Spleen (tissue), 7 donors: Measurements from ENCODE around the gene FOXB1.

Experiments
- POLR2AphosphoS5 ChIP-seq, 3 donors: sonication (generic); formaldehyde crosslinking; IDR thresholded peaks; one replicate each; pipeline ENCODE4 v1.5.1; 2017; ENCODE audit warnings: antibody characterized with exemption in 3 of 3
- TF ChIP-seq, protein P1 (sequence below), 11 experiments: fragments of 200-600 bp in 7 of 11; fragments of 450-650 bp in 4 of 11; sonication (generic) in 4 of 11; IDR thresholded peaks in 8 of 11; conservative IDR thresholded peaks in 3 of 11; 1 replicate in 7 of 11; 2 replicates in 4 of 11; pipeline versions ENCODE4 v1.4.0 to v1.8.0; 2016 to 2021; ENCODE audit warnings: antibody characterized with exemption in 11 of 11, inconsistent platforms in 4 of 11, mild to moderate bottlenecking in 1 of 11
- donor health status: DM: no; HTN: no; CAD: no; lungs with moderate emphysema.
- donor health status: DM: no; HTN: no; CAD: no.
- donor health status: DM: no; HTN: no; CAD: no.

DNA sequence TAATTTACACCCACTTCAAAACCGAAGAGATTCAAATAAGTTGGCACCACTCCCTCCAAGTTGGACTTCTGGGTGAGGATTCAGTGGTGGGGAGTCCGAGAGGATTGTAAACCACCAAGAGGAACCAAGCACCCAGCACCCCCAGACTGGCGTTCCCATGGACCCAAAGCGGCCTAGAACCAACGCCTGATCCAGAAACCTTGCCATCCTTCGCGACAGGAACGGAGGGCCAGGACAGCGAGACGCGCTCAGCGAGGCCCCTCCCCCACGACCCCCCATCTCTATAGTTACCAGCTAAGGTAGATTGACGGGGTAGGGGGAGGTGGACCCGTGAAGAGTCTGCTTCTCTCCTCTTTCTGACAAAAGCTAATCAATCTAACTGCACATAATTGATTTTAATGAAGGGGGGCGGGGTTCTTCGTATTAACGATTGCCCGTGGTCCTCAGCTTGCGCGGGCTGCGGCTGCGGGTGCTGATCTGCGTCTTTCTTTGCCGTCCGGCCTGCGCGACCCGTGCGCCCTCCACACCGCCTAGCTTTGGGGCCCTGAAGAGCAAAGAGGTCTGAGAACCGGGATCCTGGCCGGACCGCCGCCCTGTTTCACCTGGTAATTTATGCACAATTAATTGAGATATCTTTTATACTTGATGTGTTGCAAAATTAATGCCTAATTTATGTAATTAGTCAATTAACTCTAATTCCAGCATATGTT is 10.9 kb upstream of the FOXB1 start:
- TF ChIP-seq, protein P1, sequence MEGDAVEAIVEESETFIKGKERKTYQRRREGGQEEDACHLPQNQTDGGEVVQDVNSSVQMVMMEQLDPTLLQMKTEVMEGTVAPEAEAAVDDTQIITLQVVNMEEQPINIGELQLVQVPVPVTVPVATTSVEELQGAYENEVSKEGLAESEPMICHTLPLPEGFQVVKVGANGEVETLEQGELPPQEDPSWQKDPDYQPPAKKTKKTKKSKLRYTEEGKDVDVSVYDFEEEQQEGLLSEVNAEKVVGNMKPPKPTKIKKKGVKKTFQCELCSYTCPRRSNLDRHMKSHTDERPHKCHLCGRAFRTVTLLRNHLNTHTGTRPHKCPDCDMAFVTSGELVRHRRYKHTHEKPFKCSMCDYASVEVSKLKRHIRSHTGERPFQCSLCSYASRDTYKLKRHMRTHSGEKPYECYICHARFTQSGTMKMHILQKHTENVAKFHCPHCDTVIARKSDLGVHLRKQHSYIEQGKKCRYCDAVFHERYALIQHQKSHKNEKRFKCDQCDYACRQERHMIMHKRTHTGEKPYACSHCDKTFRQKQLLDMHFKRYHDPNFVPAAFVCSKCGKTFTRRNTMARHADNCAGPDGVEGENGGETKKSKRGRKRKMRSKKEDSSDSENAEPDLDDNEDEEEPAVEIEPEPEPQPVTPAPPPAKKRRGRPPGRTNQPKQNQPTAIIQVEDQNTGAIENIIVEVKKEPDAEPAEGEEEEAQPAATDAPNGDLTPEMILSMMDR (IDR thresholded peaks at IDR 0.05 in 8 of 11, conservative IDR thresholded peaks at IDR 0.05 in 3 of 11), result no peak
- TF ChIP-seq POLR2AphosphoS5 (IDR thresholded peaks at IDR 0.05), result no peak
